GM20000 (cell line): ENCODE data around the gene CFAP97D2.

Experiments used
- DNase-seq: peaks from one replicate; pipeline ENCODE4 v3.0.0; 2012; ENCODE audit warnings: low spot score
- TF ChIP-seq, protein P1 (sequence below): IDR thresholded peaks from 2 replicates; pipeline ENCODE4 v1.5.1; 2012; ENCODE audit warnings: mild to moderate bottlenecking, control low read depth; ENCODE audit errors: extremely low read depth, missing control alignments

CFAP97D2 gene

DNA sequence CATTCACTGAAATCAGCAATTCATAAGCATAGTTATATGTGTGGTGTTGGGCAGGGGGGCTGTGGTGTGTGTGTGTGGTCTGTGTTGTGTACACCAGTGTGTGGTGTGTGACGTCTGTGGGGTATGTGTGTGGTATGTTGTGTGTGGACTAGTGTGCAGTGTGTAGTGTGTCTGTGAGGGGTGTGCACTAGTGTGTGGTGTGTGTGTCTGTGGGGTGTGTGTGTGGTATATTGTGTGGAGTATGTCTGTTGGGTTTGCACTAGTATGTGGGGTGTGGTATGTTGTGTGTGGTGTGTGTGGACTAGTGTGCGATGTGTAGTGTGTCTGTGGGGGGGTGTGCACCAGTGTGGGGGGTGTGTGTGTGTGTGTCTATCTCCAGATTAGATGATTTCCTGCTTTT, 48.5 kb downstream of the CFAP97D2 start:
- DNase-seq: no peak
- TF ChIP-seq, protein P1, sequence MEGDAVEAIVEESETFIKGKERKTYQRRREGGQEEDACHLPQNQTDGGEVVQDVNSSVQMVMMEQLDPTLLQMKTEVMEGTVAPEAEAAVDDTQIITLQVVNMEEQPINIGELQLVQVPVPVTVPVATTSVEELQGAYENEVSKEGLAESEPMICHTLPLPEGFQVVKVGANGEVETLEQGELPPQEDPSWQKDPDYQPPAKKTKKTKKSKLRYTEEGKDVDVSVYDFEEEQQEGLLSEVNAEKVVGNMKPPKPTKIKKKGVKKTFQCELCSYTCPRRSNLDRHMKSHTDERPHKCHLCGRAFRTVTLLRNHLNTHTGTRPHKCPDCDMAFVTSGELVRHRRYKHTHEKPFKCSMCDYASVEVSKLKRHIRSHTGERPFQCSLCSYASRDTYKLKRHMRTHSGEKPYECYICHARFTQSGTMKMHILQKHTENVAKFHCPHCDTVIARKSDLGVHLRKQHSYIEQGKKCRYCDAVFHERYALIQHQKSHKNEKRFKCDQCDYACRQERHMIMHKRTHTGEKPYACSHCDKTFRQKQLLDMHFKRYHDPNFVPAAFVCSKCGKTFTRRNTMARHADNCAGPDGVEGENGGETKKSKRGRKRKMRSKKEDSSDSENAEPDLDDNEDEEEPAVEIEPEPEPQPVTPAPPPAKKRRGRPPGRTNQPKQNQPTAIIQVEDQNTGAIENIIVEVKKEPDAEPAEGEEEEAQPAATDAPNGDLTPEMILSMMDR: no peak

DNA sequence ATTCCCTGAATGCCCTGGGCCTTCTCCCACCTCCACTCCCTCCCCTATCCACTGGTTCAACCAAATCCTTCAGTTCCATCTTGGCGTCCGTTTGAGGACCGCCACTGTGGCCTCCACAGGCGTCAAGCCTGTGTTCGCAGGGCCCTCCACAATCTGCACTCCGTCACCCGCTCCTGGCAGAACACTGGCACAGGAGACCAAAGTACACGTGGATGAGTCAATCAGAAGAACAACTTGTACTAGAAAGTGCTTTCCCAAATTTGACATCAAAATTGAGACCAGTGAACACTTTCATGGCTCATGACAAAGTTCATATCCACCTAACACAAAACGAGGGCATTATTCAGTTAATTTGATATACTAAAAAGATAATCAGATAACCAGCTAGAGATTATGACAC, 49.1 kb downstream of the CFAP97D2 start:
- DNase-seq: no peak
- TF ChIP-seq, protein P1: no peak

DNA sequence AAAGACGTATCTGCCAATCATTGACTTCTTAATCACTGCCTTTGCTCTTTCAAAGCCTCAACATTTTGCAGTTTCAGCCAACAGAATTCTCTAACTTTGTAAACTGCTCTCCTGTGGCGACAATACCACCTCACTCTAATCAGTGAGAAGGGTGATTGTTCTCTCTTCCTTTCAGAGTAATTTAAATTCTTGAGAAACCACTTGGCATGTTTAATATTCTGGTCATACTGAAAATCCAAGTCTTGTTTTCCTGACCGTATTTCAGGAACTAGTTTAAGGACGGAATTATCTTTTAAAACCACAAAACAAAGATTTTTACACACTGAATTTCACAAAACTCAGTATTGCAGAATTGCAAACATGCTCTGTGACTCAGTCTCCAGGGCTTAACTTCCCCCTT, 50.4 kb downstream of the CFAP97D2 start:
- TF ChIP-seq, protein P1: no peak
- DNase-seq: no peak

DNA sequence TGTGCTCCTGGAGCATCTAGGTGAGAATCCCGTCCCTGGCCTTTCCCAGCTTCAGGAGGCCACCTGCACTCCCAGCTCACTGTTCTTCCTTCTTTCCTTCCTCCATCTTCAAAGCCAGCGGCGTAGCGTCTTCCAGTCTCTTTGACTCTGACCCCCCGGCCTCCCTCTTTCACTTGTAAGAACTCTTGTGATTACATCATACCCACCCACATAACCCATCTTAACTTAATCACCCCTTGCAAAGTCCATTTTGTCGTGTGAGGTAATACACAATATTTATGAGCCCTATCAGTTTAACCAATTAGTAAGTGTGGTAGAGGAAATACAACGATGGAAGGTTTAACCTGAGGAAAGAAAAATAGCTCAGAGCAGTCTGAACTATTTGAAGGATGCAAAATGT, 51.1 kb downstream of the CFAP97D2 start:
- TF ChIP-seq, protein P1: no peak
- no peak for DNase-seq

DNA sequence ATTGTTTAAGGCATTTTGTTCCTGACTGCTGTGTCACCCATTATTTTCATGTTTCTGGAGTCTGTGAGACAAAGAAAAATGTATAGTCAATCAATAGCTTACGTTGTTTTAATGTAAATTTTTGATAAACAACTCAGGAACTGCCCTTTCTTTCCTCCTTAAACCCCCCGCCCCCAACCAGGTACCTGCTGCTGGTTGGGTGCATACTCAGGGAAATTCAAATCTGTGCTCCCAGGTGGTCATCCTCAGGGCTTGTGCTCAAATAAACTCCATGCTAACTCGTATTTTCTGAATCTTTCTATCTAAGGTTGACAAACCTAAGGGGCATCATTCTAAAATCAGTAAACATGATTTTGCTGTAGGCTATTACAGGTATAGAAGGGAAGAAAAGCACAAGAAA, 51.5 kb downstream of the CFAP97D2 start:
- DNase-seq: no peak
- TF ChIP-seq, protein P1: no peak

DNA sequence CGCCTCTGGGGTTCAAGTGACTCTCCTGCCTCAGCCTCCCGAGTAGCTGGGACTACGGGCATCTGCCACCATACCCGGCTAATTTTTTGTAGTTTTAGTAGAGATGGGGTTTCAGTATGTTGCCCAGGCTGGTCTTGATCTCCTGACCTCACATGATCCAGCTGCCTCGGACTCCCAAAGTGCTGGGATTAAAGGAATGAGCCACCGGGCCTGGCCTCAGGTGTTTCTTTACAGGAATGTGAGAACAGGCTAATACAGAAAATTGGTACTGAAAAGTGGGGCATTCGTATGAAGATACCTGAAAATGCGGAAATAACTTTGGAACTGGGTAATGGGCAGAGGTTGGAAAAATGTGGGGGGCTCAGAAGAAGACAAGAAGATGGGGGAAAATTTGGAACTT, 52.8 kb downstream of the CFAP97D2 start:
- no peak for DNase-seq
- TF ChIP-seq, protein P1: no peak

DNA sequence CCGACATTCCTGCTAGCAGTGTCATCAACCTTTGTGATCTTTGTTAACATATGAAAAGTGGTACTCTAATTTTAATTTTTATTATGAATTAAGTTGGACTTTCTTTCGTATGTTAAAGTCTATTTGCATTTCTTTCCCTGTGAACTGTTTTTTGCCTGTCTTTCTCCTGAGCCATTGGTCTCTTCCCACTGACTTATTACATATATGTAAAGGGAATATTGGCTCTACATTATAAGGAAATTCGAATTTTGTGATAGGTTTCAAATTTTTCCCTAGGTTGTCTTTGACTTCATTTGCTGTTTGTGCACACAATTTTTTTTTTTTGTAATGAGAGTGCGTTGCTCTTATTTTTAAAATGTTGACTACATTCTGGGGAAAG, 55.2 kb downstream of the CFAP97D2 start:
- TF ChIP-seq, protein P1: no peak
- no peak for DNase-seq
